GM13976 (cell line): Measurements from ENCODE around the gene SP4.
A peak's percentile ranks its signal among the peaks of the same experiment; 100 is the strongest.

ENCODE experiments used
- DNase-seq: peaks from one replicate; pipeline ENCODE4 v3.0.0; 2012; ENCODE audit warnings: low spot score
- in situ Hi-C: fragments of 300-500 bp; cut with MboI; formaldehyde crosslinking; loops from one replicate; pipeline ENCODE4 v1.12.0; 2022; ENCODE audit warnings: low sequenced_read_pairs, mixed read lengths, inconsistent platforms; ENCODE audit not compliant: unreplicated experiment
- TF ChIP-seq, protein P1 (sequence below): IDR thresholded peaks from 2 replicates; pipeline ENCODE4 v1.5.1; 2012; ENCODE audit warnings: borderline replicate concordance, mild to moderate bottlenecking; ENCODE audit not compliant: insufficient read depth; ENCODE audit errors: extremely low read depth, missing control alignments, control extremely low read depth

The SP4 gene

DNA sequence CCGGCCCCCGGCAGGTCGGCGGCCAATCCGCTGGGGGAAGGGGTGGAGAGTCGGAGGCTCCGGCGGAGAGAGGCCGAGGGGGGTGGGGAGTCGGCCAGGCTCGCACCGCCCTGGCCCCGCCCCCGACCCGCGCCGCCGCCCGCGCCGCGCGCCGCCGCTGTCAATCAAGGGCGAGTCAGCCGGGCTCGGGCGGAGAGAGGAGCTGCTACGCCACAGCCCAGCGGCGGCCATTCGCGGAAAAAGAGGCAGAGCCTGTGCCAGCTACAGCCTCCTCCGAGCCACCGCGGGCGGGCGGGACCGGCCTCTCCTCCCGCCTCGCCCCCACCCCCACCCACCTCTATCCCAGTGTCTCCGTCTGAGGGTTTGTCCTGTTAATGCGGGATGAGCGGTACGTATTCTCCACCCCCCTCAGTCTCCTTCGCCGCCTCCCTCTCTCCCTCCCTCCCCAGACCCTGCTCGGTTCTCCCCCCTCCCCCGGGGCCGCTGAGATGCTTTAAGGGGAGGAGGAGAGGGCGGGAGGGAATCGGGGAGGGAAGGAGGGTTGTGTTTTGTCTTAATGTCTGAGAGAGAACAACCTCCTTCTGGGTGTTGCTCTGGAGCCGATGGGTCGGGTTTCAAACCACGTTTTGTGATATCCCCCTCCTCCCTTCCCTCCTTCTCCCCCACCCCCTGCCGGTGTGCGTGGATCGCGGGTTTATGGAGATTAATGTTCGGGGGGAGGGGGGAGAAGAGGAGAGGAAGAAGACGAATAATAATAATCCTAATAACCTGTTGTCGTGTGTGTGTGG, at the start of gene SP4:
Gene SP4 (plus strand): TSS at position 213 of the 788 bp plus-strand sequence. CDS start 169 bp downstream, at position 382.
- TF ChIP-seq, protein P1, sequence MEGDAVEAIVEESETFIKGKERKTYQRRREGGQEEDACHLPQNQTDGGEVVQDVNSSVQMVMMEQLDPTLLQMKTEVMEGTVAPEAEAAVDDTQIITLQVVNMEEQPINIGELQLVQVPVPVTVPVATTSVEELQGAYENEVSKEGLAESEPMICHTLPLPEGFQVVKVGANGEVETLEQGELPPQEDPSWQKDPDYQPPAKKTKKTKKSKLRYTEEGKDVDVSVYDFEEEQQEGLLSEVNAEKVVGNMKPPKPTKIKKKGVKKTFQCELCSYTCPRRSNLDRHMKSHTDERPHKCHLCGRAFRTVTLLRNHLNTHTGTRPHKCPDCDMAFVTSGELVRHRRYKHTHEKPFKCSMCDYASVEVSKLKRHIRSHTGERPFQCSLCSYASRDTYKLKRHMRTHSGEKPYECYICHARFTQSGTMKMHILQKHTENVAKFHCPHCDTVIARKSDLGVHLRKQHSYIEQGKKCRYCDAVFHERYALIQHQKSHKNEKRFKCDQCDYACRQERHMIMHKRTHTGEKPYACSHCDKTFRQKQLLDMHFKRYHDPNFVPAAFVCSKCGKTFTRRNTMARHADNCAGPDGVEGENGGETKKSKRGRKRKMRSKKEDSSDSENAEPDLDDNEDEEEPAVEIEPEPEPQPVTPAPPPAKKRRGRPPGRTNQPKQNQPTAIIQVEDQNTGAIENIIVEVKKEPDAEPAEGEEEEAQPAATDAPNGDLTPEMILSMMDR: peak; percentile 7
- in situ Hi-C loops: no loop called here
- peak; percentile 96 for DNase-seq

DNA sequence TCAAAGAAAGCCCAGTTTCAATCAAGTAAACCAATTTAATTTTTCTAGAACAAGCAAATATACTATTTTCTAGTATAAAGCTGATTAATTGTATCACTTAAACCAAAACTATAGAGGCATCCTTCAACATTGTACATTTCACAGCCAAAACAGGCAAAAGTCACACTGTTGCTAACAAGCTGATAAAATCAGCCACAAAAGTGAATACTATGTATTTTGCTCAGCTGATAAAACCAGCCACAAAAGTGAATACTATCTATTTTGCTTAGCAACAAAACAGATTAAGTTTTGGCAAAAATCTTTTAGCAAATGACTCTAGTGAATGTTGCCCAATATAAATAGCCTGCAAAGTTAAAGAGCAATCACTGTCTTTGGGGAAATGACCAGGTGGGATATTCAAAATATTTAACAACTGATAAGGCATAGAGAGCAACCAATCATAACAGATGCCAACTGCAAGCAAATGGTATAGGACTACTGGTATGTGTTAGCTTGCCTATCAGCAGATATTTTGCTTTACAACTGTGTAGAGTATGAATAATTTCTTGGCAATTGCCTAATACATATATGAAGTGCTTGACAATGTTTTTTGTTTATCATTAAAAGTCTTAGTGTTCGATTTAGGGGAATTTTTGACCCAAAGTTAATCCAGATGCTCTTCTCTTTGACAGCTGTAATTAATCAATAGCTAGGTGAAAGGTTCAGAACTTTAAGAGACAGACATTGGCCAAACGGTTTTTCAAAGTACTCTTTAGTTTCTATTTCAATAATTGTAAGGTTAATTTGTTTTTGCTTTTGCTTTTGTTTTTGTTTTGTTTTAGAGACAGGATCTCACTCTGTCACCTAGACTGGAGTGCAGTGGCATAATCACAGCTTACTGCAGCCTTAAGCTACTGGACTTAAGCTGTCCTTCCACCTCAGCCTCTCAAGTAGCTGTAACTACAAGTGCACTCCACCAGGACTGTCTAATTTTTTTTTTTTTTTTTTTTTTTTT, 44.4 kb upstream of the SP4 start:
- no peak for DNase-seq
- in situ Hi-C loops: no loop called here
- TF ChIP-seq, protein P1: no peak

DNA sequence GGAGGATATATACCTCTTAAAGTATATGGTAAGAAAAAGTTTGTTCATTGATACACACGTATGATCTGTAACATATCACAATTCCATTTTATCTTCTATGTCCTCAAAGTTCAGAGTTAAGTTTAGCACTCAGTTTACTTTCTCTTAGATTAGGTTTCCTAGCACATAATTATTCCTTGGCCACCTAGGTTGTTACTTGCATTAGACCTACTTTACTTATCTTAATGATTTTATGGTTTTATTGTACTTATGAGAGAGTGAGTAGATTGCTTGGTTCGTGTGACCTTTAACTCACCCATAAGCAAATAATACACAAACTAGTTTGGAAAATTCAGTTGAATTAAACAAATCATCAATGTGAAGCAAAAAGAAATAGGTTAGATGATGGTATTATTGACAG, 33.9 kb upstream of the SP4 start:
- TF ChIP-seq, protein P1: no peak
- no peak for DNase-seq
- in situ Hi-C loops: no loop called here

DNA sequence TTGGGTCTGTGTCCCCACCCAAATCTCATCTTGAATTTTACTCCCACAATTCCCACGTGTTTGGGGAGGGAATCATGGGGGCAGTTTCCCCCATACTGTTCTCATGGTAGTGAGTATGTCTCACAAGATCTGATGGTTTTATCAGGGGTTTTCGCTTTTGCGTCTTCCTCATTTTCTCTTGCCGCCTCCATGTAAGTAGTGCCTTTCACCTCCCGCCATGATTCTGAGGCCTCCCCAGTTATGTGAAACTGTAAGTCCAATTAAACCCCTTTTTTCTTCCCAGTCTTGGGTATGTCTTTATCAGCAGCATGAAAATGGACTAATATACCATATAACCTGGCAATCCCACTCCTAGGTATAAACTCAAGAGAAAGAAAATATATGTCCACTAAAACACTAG, 25.9 kb upstream of the SP4 start:
- in situ Hi-C loops: no loop called here
- no peak for DNase-seq
- TF ChIP-seq, protein P1: no peak

DNA sequence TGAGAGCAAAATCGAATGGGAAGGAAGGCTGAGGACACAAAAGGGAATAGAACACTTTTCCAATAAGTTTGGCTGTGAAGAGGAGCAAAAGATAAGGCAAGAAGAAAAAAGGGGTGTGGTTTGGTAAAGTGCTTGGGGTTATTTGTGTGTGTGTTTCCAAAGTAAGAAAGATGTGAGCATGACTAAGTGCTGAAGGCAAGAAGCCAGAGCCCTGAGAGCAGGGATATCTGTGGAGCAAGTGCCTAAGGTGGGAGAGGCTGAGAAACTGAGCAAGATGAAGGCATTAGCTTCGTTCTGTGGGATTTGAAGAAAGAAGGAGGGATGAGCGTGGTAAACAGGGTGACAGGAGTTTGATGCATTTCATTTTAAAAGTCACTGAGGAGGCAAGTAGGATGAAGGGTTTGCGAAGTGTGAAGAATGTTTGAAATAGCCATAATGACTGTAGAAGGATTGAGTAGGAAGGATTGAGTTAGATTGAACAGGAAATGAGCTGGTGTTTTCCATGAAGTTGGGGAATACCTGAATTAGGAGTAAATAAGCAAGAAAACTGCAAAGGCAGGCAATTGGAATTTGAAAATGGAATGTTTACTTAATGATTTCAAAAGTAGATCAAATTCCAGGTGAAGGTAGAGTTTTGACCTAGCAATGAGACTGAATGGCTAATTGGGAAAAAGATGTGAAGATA, 19.9 kb upstream of the SP4 start:
- TF ChIP-seq, protein P1: no peak
- DNase-seq: no peak
- in situ Hi-C loops: no loop called here

DNA sequence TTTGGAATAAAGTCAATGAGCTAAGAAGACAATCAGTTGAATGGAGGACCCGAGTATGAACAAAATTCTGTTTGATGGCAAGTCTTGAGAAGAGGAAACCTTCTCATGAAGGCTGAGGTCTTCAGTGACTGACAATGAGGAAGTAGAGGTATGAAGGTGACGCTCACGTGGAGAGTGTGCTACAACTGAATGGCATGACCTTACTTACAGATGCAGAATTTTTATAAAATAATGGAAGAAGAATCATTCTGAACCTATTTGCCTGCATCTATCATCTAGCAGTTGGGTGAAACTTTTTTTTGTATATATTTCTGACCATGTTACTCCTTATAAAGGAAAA, 19.4 kb upstream of the SP4 start:
- DNase-seq: no peak
- TF ChIP-seq, protein P1: no peak
- in situ Hi-C loops: no loop called here
